PC-3 (cell line): ENCODE measurements around the gene LRRC61. TPM values are rescaled to one million over a fixed set of nuclear protein-coding genes. Genes with fewer than 3 reads are reported as not detected.

Experiments
- ATAC-seq: fragments of 200-7000 bp; cut with Tn5 transposase; 2 replicates; pipeline ENCODE4 v1.9.1; 2020; ENCODE audit warnings: mild to moderate bottlenecking, moderate library complexity
- BruUV-seq: library from RNA; stranded (reverse); fragments of 400-500 nt; replicated peaks from 2 replicates; lab custom pipeline; 2021; lab: Mats Ljungman, UMichigan
- CTCF ChIA-PET: fragments of 300-600 bp; sonication (Branson Sonifier 250); formaldehyde crosslinking; loops from one replicate; lab custom pipeline; 2022; ENCODE audit warnings: antibody characterized with exemption; lab: Charles Lee
- POLR2A ChIA-PET: fragments of 300-600 bp; sonication (Branson Sonifier 250); formaldehyde crosslinking; loops from one replicate; lab custom pipeline; 2022; ENCODE audit warnings: antibody characterized with exemption; ENCODE audit not compliant: unreplicated experiment; lab: Charles Lee
- DNase-seq: peaks from one replicate; pipeline ENCODE4 v3.0.0-alpha.2; 2015
- H2AFZ ChIP-seq: fragments of 300-600 bp; sonication (generic); 2 replicates; pipeline ENCODE4 v1.6.0; 2016; ENCODE audit warnings: antibody characterized with exemption, low read length
- H3F3A ChIP-seq: fragments of 300-600 bp; sonication (generic); one replicate; pipeline ENCODE4 v1.6.0; 2017; ENCODE audit warnings: antibody characterized with exemption, low read length, control low read depth, mild to moderate bottlenecking; ENCODE audit not compliant: unreplicated experiment
- H3K27ac ChIP-seq: fragments of 300-600 bp; sonication (generic); 2 replicates; pipeline ENCODE4 v1.5.1; 2016; ENCODE audit warnings: mild to moderate bottlenecking, low read length
- H3K27me3 ChIP-seq: fragments of 300-600 bp; sonication (generic); 2 replicates; pipeline ENCODE4 v1.6.1; 2016; ENCODE audit warnings: low read length, mixed read lengths
- H3K36me3 ChIP-seq: fragments of 300-600 bp; sonication (generic); 2 replicates; pipeline ENCODE4 v1.6.1; 2016; ENCODE audit warnings: low read depth, mixed run types, low read length, mixed read lengths
- H3K4me1 ChIP-seq: fragments of 300-600 bp; sonication (generic); 2 replicates; pipeline ENCODE4 v1.5.1; 2016; ENCODE audit warnings: low read length; ENCODE audit not compliant: insufficient read depth
- H3K4me2 ChIP-seq: fragments of 300-600 bp; sonication (generic); 2 replicates; pipeline ENCODE4 v1.6.0; 2016; ENCODE audit warnings: low read length
- H3K4me3 ChIP-seq: fragments of 300-600 bp; sonication (generic); 2 replicates; pipeline ENCODE4 v1.5.1; 2016; ENCODE audit warnings: mild to moderate bottlenecking, low read length, mixed read lengths
- H3K79me2 ChIP-seq: fragments of 300-600 bp; sonication (generic); 2 replicates; pipeline ENCODE4 v1.6.1; 2017; ENCODE audit warnings: low read length, mixed read lengths
- H3K9ac ChIP-seq: fragments of 300-600 bp; sonication (generic); 2 replicates; pipeline ENCODE4 v1.6.0; 2016; ENCODE audit warnings: mild to moderate bottlenecking, low read length
- H3K9me2 ChIP-seq: fragments of 300-600 bp; sonication (generic); replicated peaks from 2 replicates; pipeline ENCODE4 v1.6.1; 2016; ENCODE audit warnings: mixed run types, low read length, mixed read lengths
- H3K9me3 ChIP-seq: fragments of 300-600 bp; sonication (generic); 2 replicates; pipeline ENCODE4 v1.6.1; 2016; ENCODE audit warnings: low read length, mixed read lengths
- H4K20me1 ChIP-seq: fragments of 300-600 bp; sonication (generic); 2 replicates; pipeline ENCODE4 v1.6.1; 2016; ENCODE audit warnings: low read length, mixed read lengths
- CTCF ChIP-seq: fragments of 300-600 bp; sonication (generic); conservative IDR thresholded peaks from 2 replicates; pipeline ENCODE4 v1.5.1; 2017; ENCODE audit warnings: antibody characterized with exemption, low read depth, mild to moderate bottlenecking, low read length
- EZH2 ChIP-seq: fragments of 300-600 bp; sonication (generic); IDR thresholded peaks from one replicate; pipeline ENCODE4 v1.6.1; 2017; ENCODE audit warnings: antibody characterized with exemption, mild to moderate bottlenecking, low read length; ENCODE audit not compliant: unreplicated experiment
- EZH2phosphoT487 ChIP-seq: fragments of 300-600 bp; sonication (generic); IDR thresholded peaks from 2 replicates; pipeline ENCODE4 v1.6.1; 2018; ENCODE audit warnings: mild to moderate bottlenecking, antibody characterized with exemption, low read length, borderline replicate concordance
- intact Hi-C: fragments of 100-400 bp; cut with micrococcal nuclease; formaldehyde crosslinking; loops from 2 replicates; pipeline ENCODE4 v1.9.0; 2023
- total RNA-seq: library from RNA; depleted of rRNA; stranded (reverse); fragments of >200 nt; gene quantifications from 2 replicates; pipeline ENCODE4 v1.2.3, GENCODE V29; 2014

LRRC61 gene
- total RNA-seq, 1 experiment from 2014 or later: 15.1 TPM

GRCh38 chr7:150323682-150324372, 672 bp downstream of the LRRC61 start:
- ChIA-PET POLR2A (interaction anchor here (0.6 kb wide), 1 partner anchor 45 kb away, joined by 5 read pairs; the partner anchor contains the start of gene REPIN1), CTCF (no interaction called here)
- Histone ChIP-seq H3K27me3 (no peaks in the 10 kb centered on the region), H3F3A (no peaks in the 10 kb centered on the region), H3K9ac (peak overlapping the region; percentile 86), H3K79me2 (peaks cover 7% of the 10 kb centered on the region), H3K4me3 (peak overlapping the region; percentile 81), H3K27ac (no peak overlapping the region), H3K9me2 (no peaks in the 10 kb centered on the region), H3K9me3 (no peaks in the 10 kb centered on the region), H3K4me1 (peaks cover 17% of the 10 kb centered on the region), H4K20me1 (no peaks in the 10 kb centered on the region), H2AFZ (peak overlapping the region; percentile 98), H3K4me2 (peak overlapping the region; percentile 90), H3K36me3 (no peaks in the 10 kb centered on the region)
- no peak for TF ChIP-seq CTCF
- no peak for TF ChIP-seq EZH2
- intact Hi-C loops: loop anchor here (5.0 kb wide), 1 partner anchor 53 kb away; the partner anchor contains the start of gene ZNF775
- DNase-seq (peak; percentile 8), ATAC-seq (peak; percentile 53)
- BruUV-seq: TSS peak; percentile 58

- Histone ChIP-seq H2AFZ (peak overlapping the region; percentile 98; the same call in 1 of the 2 replicates), H3K9me3 (no peaks in the 10 kb centered on the region), H3K4me3 (peak overlapping the region; percentile 81), H3K27ac (no peak overlapping the region), H3F3A (no peaks in the 10 kb centered on the region), H3K4me2 (peak overlapping the region; percentile 90), H4K20me1 (no peaks in the 10 kb centered on the region), H3K36me3 (no peaks in the 10 kb centered on the region), H3K4me1 (peaks cover 17% of the 10 kb centered on the region), H3K79me2 (peaks cover 7% of the 10 kb centered on the region), H3K9me2 (no peaks in the 10 kb centered on the region), H3K9ac (no peak overlapping the region), H3K27me3 (no peaks in the 10 kb centered on the region)
- TF ChIP-seq EZH2 (no peak), CTCF (no peak), EZH2phosphoT487 (no peak)
- ATAC-seq: no peak
- intact Hi-C loops: loop anchor here (5.0 kb wide), 1 partner anchor 53 kb away; the partner anchor contains the start of gene ZNF775
- ChIA-PET CTCF (no interaction called here), POLR2A (no interaction called here)
- no TSS peak for BruUV-seq
- no peak for DNase-seq
These were observed 1.3 kb downstream of the LRRC61 start for GRCh38 chr7:150324373-150324961.

- ChIA-PET POLR2A (no interaction called here), CTCF (no interaction called here)
- peaks cover 17% of the 10 kb centered on the region for H3K4me1 ChIP-seq
These were observed 2.0 kb downstream of the LRRC61 start for GRCh38 chr7:150325110-150325611.

More at GRCh38 chr7:150325110-150325611, 2.0 kb downstream of the LRRC61 start:
- H3K36me3 ChIP-seq: no peaks in the 10 kb centered on the region
- TF ChIP-seq EZH2phosphoT487: no peak
- no peak for TF ChIP-seq CTCF
- TF ChIP-seq EZH2: no peak
- H3F3A ChIP-seq: no peaks in the 10 kb centered on the region
- H3K9ac ChIP-seq: no peak overlapping the region
- no peak overlapping the region for H3K4me2 ChIP-seq
- H3K9me2 ChIP-seq: no peaks in the 10 kb centered on the region
- H3K27ac ChIP-seq: no peak overlapping the region
- DNase-seq: no peak
- H3K79me2 ChIP-seq: peaks cover 7% of the 10 kb centered on the region
- no TSS peak for BruUV-seq
- no peaks in the 10 kb centered on the region for H3K9me3 ChIP-seq
- H3K4me3 ChIP-seq: no peak overlapping the region
- no peak for ATAC-seq
- H2AFZ ChIP-seq: no peak overlapping the region
- no peaks in the 10 kb centered on the region for H4K20me1 ChIP-seq
- H3K27me3 ChIP-seq: no peaks in the 10 kb centered on the region
- intact Hi-C loops: no loop called here
